GM18519 (cell line): Measurements from ENCODE around the gene ARHGAP6.
"Not testable (repeated sequence)": the region's sequence is repeated elsewhere in the genome, so short reads cannot be mapped to it uniquely, and the experiment has no call there.

Source experiments
- ATAC-seq: cut with Tn5 transposase; IDR thresholded peaks from one replicate; pipeline ENCODE4 v1.9.1; 2021; ENCODE audit warnings: mild to moderate bottlenecking, moderate library complexity; ENCODE audit not compliant: unreplicated experiment, low FRiP score

ARHGAP6 gene

GRCh38 chrX:11648705-11649519 lies 16.8 kb downstream of the ARHGAP6 start:
- ATAC-seq = no peak

- no peak for ATAC-seq
Measured at GRCh38 chrX:11647138-11647537, 18.6 kb downstream of the ARHGAP6 start.

GRCh38 chrX:11641349-11642065 lies 24.2 kb downstream of the ARHGAP6 start:
- no peak for ATAC-seq

DNA sequence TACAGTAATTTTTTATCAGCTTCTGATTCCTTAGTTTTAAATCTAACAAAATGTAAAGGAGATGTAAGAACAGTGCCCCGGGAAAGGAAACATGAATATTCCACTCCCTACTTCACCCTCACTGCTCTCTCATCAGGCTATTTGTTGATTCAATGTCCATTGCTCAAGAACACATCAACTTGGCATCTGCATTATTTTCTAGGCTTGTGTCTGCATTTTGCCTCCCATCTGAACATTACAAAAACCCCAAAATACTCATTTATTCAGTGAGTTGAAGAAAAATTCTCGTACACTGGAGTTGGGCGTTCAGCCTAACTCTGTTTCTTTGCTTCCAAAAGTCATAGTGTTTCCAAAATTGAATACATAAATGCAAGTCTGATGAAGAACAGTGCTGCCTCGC lies 25.6 kb downstream of the ARHGAP6 start:
- no peak for ATAC-seq

DNA sequence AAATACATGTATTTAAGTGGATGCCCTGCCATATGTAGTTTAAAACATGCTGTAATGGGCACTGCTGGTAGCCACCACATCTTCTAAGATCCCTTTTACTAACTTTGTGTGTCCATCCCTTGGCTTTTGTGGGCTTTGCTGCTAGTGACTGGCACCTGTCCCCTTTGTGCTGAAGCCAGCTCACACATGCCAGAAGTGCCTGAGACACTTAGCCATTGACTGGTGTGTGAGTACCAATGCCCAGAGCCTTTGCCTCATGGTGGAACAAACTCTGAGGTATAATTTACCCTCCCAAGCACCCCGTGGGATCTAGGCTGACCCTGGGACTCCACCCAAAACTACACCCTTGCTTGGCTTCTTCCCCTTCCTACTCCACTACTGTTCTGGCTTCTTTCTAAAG lies 33.0 kb downstream of the ARHGAP6 start:
- no peak for ATAC-seq

DNA sequence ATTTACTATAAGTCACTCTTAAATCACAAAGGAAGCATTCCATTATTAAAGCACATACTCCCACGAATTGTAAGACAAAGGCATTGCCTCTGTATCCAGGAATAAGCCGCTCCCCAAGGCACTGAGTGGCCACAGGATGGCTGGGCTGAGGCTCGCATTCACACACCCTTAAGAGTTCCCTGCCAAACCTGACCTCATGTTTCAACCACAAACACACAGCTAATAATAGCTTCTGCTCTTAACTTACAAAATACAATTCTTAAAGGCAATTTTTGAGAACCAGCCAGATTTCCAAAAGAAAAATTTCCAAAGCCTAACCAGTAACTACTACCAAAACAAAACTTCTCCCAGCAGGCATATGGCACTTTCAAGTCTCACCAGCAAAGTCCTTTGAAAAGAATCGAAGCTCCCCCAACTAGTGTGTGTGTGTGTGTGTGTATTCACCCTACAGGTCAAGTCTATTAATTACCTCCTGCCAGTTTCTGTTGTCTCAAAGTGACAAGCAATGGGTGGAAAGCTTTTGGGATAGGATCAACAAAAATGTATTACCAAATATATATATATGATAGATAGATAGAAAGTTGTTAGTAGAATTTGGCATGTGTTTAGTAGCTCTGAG lies 36.0 kb downstream of the ARHGAP6 start:
- no peak for ATAC-seq

GRCh38 chrX:11628399-11628798 lies 37.3 kb downstream of the ARHGAP6 start:
- ATAC-seq = no peak

GRCh38 chrX:11626351-11626750 lies 39.4 kb downstream of the ARHGAP6 start:
- no peak for ATAC-seq

DNA sequence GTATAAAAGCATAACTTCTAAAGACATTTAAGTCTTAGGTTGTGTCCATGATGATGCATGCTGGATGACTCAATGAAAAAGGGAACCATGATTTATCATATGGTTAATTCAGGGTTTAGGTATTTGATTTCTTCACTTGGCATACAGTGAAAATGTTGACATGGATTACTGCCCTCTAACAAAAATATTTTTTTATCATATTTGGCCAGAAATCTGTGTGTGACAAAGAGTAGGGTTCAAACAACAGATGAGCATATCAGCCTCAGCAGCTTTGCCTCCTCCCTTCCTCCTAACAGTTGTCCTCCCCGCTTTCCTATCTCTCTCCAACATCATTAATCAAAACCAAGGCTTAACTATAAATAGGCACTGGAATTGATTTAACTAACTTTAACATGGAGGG lies 46.3 kb downstream of the ARHGAP6 start:
- no peak for ATAC-seq

DNA sequence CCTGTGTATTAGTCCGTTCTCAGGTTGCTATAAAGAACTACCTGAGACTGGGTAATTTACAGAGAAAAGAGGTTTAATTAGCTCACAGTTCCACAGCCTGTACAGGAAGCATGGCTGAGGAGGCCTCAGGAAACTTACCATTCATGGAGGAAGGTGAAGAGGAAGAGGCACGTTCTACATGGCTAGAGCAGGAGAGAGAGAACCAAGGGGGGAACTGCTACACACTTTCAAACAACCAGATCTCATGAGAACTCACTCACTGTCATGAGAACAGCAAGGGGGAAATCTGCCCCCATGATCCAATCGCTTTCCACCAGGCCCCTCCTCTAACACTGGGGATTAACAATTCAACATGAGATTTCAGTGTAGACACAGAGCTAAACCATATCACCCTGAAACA lies 51.5 kb downstream of the ARHGAP6 start:
- not testable (repeated sequence) for ATAC-seq

GRCh38 chrX:11611965-11612364 lies 53.8 kb downstream of the ARHGAP6 start:
- no peak for ATAC-seq

DNA sequence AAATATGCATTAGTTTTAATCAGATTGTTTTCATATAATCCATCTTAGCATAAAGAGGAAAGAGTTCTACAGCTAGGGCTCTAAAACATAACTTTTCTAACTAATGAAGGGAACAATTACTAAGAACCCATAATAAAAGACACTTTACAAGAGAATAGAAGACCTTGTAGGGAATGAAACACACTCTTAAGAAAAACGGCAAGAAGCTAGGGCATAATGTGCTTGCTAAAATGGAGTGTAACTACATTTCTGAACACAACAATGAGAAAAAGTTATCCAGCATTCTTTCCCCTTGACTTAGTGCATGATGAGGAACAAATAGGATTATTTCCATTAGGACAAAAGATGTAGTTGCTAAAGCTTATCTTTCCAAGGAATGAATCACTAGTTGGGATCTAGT lies 54.6 kb downstream of the ARHGAP6 start:
- no peak for ATAC-seq

GRCh38 chrX:11609109-11609508 lies 56.6 kb downstream of the ARHGAP6 start:
- peak; percentile 62 for ATAC-seq

- no peak for ATAC-seq
Measured at GRCh38 chrX:11606408-11606807, 59.3 kb downstream of the ARHGAP6 start.

GRCh38 chrX:11600578-11600977 lies 65.1 kb downstream of the ARHGAP6 start:
- ATAC-seq = no peak

DNA sequence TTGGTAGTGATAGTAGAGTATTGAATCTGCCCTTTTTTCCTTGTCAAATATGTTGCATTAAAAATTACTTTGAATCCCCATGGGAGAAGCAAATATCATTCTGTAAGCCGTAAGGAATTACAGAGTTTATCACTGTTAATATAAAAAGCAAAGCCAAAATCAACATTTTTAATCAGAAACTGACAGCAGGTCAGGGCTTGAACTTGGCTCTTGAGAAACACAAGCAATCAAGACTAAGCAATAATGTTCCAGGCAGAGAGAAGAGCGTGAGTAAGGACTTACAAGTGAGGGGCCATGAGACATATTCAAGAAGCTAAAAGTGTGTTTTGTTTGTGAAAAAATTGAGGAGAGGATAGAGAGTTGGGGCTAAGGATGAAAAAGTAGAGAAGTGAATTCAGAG lies 68.2 kb downstream of the ARHGAP6 start:
- no peak for ATAC-seq

DNA sequence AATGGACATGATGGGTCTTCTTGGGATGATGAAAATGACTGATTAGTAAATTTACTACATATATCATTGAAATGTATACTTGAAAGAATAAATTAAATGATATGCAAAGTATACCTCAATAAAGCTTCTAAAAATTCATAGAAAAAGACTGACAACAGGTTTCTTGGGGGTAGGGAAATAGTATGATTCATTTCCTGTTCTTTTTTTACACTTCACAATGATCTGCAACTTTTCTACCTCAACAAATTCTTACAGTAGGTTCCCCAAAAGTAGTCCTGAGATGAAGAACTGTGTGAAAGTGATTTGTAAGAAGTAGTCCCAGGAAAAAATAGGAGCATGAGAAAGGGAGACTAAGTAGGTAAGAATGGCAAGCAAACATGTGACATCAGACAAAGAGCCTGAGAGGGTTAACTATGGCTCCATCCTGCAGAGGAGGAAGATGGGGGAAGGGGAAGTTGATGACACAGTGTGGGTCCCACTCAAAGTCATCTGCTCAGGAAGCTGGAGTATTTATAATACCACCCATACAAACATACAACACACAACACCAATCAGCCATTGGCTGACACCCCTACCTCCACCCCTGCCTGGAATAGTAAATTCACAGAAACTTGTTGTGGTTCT lies 73.9 kb downstream of the ARHGAP6 start:
- ATAC-seq = no peak

DNA sequence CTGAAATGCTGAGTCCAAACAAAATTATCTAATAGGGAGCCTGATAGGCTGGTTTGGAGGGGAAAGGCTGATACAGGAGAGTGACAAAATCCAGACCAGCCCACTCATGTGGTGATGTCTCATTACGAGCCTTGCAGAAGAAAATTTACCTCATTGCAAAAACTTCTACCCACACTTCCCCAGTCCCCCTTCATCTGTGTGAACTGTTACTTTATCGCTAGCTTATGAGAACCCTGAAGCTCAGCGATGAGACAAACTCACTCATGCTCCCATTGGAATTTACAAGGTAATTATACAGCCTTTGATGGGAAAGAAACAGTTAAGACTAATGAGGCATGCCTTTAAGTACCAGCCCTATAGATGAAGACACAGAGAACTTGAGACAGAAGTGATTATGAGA lies 76.1 kb downstream of the ARHGAP6 start:
- ATAC-seq = no peak

DNA sequence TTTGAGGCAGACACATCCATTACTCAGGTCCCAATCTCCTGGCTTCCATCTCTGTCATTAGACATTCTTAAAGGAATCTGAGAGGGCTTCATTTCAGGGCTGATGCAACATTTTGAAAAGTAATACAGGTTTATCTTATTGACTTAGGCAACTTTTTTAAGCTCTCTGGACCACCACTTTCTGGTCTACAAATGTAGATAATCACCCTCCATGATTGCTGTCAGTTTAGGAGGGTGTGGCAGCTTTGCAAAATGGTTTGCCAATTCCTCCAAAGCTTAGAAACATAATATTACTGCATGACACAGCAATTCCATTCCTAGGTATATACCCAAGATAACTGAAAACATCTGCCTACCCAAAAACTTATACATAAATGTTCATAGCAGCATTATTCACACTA lies 77.6 kb downstream of the ARHGAP6 start:
- no peak for ATAC-seq

DNA sequence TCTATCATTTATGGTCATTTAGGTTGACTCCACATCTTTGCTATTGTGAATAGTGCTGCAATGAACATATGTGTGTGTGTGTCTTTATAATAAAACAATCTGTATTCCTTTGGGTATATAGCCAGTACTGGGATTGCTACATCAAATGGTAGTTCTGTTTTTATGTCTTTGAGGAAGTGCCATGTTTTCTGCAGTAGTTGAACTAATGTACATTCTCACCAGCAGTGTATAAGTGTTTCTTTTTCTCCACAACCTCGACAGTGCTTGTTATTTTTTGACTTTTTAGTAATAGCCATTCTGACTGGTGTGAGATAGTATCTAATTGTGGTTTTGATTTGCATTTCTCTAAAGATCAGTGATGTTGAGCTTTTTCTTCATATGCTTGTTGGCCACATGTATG lies 80.5 kb downstream of the ARHGAP6 start:
- no peak for ATAC-seq

GRCh38 chrX:11580789-11581188 lies 84.9 kb downstream of the ARHGAP6 start:
- ATAC-seq = no peak
